ENCODE data around the gene RNF19B.

Gene RNF19B

DNA sequence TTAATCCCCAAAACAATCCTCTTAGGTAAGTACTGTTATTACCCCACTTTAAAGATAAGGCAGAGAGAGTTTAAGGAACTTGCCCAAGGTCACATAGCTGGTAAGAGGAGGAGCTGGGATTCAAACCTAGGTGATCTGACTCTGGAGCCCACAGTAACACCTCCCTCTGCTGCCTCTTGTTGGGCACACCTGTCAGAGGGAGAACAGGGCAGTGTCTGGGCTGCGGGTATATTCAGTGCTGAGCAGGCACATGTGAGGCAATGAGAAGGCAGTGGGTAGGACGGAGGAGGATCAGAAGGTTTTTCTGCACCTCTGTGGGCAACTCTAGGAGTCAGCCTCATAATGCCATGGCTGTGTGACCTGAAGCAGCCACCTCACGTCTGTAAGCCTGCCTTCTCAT lies 76.5 kb downstream of the RNF19B start:
- TF ChIP-seq ZFX (IDR thresholded peaks at IDR 0.05) = no peak
- TF ChIP-seq, protein P1, sequence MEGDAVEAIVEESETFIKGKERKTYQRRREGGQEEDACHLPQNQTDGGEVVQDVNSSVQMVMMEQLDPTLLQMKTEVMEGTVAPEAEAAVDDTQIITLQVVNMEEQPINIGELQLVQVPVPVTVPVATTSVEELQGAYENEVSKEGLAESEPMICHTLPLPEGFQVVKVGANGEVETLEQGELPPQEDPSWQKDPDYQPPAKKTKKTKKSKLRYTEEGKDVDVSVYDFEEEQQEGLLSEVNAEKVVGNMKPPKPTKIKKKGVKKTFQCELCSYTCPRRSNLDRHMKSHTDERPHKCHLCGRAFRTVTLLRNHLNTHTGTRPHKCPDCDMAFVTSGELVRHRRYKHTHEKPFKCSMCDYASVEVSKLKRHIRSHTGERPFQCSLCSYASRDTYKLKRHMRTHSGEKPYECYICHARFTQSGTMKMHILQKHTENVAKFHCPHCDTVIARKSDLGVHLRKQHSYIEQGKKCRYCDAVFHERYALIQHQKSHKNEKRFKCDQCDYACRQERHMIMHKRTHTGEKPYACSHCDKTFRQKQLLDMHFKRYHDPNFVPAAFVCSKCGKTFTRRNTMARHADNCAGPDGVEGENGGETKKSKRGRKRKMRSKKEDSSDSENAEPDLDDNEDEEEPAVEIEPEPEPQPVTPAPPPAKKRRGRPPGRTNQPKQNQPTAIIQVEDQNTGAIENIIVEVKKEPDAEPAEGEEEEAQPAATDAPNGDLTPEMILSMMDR (conservative IDR thresholded peaks at IDR 0.05) = no peak
- H3K27ac ChIP-seq = no peak overlapping the region

DNA sequence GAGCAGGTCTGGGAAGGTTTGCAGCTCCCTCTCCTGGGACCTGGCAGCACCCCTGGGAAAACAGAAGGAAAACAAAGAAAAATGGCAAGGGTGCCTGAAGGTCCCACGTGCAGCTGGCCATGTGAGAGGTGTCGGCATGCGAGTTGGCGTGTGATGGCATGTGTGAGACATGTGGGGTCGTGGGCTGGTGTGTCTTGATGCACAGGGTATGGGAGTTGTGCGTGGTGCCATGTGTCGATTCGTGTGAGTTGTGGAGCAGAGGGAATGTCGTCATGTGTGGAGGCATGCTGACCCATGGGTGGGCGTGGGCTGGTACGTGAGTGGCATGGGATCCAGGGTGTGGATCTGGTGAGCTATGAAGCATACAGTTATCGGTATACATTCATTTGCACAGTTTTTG lies 77.0 kb downstream of the RNF19B start:
- TF ChIP-seq, protein P1 (conservative IDR thresholded peaks at IDR 0.05) = no peak
- TF ChIP-seq ZFX (IDR thresholded peaks at IDR 0.05) = no peak
- H3K27ac ChIP-seq = no peak overlapping the region

DNA sequence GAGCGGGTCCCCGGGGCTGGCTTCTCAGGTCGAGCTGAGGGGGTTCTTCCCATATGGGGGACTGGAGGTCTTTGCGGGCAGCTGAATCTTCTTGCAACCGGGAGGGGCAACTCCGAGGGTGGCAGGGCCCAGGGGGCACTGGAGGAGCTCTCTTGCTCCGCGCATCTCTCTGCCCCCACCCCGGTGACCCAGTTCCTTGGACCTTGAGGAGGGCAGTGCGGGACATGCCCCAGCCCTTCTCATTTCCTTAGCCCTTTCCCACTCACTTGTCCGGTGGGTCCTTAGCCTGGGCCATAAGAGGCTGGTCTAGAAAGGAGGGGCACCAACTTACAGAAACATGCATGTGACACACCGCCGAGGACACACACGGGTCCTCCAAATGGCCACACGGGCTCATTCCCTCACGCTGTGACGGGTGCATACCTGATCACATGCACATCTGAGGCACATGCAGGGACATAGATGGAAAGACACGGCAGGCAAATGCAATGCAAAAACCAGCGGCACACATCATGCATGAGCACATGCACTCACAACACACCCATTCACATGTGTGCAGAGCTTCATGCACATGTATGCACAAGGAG lies 77.7 kb downstream of the RNF19B start:
- TF ChIP-seq, protein P1 (conservative IDR thresholded peaks at IDR 0.05) = peak; percentile 65
- no peak for TF ChIP-seq ZFX (IDR thresholded peaks at IDR 0.05)

More for the DNA sequence above, 77.7 kb downstream of the RNF19B start:
- H3K27ac ChIP-seq = no peak overlapping the region

Measured in C4-2B (cell line).